ENCODE measurements around the gene HSPB1.
A peak's percentile ranks its signal among the peaks of the same experiment; 100 is the strongest.

DNA sequence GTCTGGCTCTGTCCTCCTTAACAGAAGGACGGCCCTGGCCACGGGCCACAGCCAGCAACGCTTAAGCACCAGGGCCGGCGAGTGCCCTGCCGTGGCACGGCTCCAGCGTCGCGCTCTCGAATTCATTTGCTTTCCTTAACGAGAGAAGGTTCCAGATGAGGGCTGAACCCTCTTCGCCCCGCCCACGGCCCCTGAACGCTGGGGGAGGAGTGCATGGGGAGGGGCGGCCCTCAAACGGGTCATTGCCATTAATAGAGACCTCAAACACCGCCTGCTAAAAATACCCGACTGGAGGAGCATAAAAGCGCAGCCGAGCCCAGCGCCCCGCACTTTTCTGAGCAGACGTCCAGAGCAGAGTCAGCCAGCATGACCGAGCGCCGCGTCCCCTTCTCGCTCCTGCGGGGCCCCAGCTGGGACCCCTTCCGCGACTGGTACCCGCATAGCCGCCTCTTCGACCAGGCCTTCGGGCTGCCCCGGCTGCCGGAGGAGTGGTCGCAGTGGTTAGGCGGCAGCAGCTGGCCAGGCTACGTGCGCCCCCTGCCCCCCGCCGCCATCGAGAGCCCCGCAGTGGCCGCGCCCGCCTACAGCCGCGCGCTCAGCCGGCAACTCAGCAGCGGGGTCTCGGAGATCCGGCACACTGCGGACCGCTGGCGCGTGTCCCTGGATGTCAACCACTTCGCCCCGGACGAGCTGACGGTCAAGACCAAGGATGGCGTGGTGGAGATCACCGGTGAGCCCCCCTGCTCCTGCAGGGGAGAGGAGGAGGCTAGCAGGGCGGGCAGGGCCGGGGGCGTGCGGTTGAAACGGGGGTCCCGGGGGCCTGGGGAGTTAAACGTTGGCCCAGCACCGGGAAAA, at the start of gene HSPB1:
- TF ChIP-seq ZNF331 (CRISPR knock-in tag; IDR thresholded peaks at IDR 0.05) (no peak), ISX (CRISPR knock-in tag; conservative IDR thresholded peaks at IDR 0.05) (no peak), ZNF709 (CRISPR knock-in tag; IDR thresholded peaks at IDR 0.05) (peak; percentile 36; the same call in 1 of the 2 replicates), KLF13 (CRISPR knock-in tag; IDR thresholded peaks at IDR 0.05) (no peak), EZH2 (conservative IDR thresholded peaks at IDR 0.05; ENCODE audit: low read depth, low read length) (no peak), POLR2A (IDR thresholded peaks at IDR 0.05; ENCODE audit: insufficient read depth in 1 of 2, low read depth in 2 of 2, low read length in 2 of 2) (peak in 1 of 2 experiments; percentile 67; a peak in 2 of 4 replicates), HCFC1 (IDR thresholded peaks at IDR 0.05; ENCODE audit: low read depth, low read length) (no peak), NFYC (CRISPR knock-in tag; IDR thresholded peaks at IDR 0.05) (no peak), GTF2F1 (IDR thresholded peaks at IDR 0.05; ENCODE audit: low read length) (no peak)
- TF ChIP-seq, protein P1, sequence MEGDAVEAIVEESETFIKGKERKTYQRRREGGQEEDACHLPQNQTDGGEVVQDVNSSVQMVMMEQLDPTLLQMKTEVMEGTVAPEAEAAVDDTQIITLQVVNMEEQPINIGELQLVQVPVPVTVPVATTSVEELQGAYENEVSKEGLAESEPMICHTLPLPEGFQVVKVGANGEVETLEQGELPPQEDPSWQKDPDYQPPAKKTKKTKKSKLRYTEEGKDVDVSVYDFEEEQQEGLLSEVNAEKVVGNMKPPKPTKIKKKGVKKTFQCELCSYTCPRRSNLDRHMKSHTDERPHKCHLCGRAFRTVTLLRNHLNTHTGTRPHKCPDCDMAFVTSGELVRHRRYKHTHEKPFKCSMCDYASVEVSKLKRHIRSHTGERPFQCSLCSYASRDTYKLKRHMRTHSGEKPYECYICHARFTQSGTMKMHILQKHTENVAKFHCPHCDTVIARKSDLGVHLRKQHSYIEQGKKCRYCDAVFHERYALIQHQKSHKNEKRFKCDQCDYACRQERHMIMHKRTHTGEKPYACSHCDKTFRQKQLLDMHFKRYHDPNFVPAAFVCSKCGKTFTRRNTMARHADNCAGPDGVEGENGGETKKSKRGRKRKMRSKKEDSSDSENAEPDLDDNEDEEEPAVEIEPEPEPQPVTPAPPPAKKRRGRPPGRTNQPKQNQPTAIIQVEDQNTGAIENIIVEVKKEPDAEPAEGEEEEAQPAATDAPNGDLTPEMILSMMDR (CRISPR knock-in tag; IDR thresholded peaks at IDR 0.05): no peak; the same call in 1 of the 2 replicates

Data from HepG2 (cell line).